ENCODE measurements around the gene GUCY2D.

Gene GUCY2D

GRCh38 chr17:7967751-7968150 is 34.7 kb upstream of the GUCY2D start:
- in situ Hi-C loops (cut with HindIII; ENCODE audit: low sequenced_read_pairs), result no loop called here
- no peak for DNase-seq (ENCODE audit: low read depth)
- no peak for TF ChIP-seq CTCF (IDR thresholded peaks at IDR 0.05; ENCODE audit: low read depth, low read length, missing control alignments)
- H3K4me3 ChIP-seq (ENCODE audit: low read depth, low read length), result no peak overlapping the region

- no peak overlapping the region for H3K4me3 ChIP-seq (ENCODE audit: low read depth, low read length)
- no peak for TF ChIP-seq CTCF (IDR thresholded peaks at IDR 0.05; ENCODE audit: low read depth, low read length, missing control alignments)
- in situ Hi-C loops (cut with HindIII; ENCODE audit: low sequenced_read_pairs), result no loop called here
- DNase-seq (ENCODE audit: low read depth), result no peak
Measured at GRCh38 chr17:7969433-7969832, 33.0 kb upstream of the GUCY2D start.

- in situ Hi-C loops (cut with HindIII; ENCODE audit: low sequenced_read_pairs), result loop anchor here (5.0 kb wide), 1 partner anchor 34 kb away; no protein-coding TSS in a partner anchor
- H3K4me3 ChIP-seq (ENCODE audit: low read depth, low read length), result no peak overlapping the region
- no peak for DNase-seq (ENCODE audit: low read depth)
Measured at GRCh38 chr17:7971651-7972050, 30.8 kb upstream of the GUCY2D start.

GRCh38 chr17:7972131-7972785 is 30.2 kb upstream of the GUCY2D start:
- DNase-seq (ENCODE audit: low read depth), result no peak
- in situ Hi-C loops (cut with HindIII; ENCODE audit: low sequenced_read_pairs), result loop anchor here (5.0 kb wide), 1 partner anchor 35 kb away; no protein-coding TSS in a partner anchor
- TF ChIP-seq CTCF (IDR thresholded peaks at IDR 0.05; ENCODE audit: low read depth, low read length, missing control alignments), result peak; percentile 17
- no peak overlapping the region for H3K4me3 ChIP-seq (ENCODE audit: low read depth, low read length)

More at GRCh38 chr17:7971651-7972050, 30.8 kb upstream of the GUCY2D start:
- no peak for TF ChIP-seq CTCF (IDR thresholded peaks at IDR 0.05; ENCODE audit: low read depth, low read length, missing control alignments)

- no peak overlapping the region for H3K4me3 ChIP-seq (ENCODE audit: low read depth, low read length)
- no peak for TF ChIP-seq CTCF (IDR thresholded peaks at IDR 0.05; ENCODE audit: low read depth, low read length, missing control alignments)
- in situ Hi-C loops (cut with HindIII; ENCODE audit: low sequenced_read_pairs), result loop anchor here (5.0 kb wide), 1 partner anchor 37 kb away; no protein-coding TSS in a partner anchor
- no peak for DNase-seq (ENCODE audit: low read depth)
Measured at GRCh38 chr17:7974638-7975131, 27.7 kb upstream of the GUCY2D start.

GRCh38 chr17:7977039-7977438 is 25.4 kb upstream of the GUCY2D start:
- no peak for DNase-seq (ENCODE audit: low read depth)
- in situ Hi-C loops (cut with HindIII; ENCODE audit: low sequenced_read_pairs), result no loop called here
- no peak for TF ChIP-seq CTCF (IDR thresholded peaks at IDR 0.05; ENCODE audit: low read depth, low read length, missing control alignments)
- H3K4me3 ChIP-seq (ENCODE audit: low read depth, low read length), result no peak overlapping the region

Data from astrocyte of the cerebellum (primary cell).